Measurements from ENCODE around the gene TFCP2L1. TPM values are rescaled to one million over a fixed set of nuclear protein-coding genes. Genes with fewer than 3 reads are reported as not detected.

TFCP2L1 gene
- total and polyA plus RNA-seq, 10 donors: 0.15 to 8.9 (median 2.7) TPM

DNA sequence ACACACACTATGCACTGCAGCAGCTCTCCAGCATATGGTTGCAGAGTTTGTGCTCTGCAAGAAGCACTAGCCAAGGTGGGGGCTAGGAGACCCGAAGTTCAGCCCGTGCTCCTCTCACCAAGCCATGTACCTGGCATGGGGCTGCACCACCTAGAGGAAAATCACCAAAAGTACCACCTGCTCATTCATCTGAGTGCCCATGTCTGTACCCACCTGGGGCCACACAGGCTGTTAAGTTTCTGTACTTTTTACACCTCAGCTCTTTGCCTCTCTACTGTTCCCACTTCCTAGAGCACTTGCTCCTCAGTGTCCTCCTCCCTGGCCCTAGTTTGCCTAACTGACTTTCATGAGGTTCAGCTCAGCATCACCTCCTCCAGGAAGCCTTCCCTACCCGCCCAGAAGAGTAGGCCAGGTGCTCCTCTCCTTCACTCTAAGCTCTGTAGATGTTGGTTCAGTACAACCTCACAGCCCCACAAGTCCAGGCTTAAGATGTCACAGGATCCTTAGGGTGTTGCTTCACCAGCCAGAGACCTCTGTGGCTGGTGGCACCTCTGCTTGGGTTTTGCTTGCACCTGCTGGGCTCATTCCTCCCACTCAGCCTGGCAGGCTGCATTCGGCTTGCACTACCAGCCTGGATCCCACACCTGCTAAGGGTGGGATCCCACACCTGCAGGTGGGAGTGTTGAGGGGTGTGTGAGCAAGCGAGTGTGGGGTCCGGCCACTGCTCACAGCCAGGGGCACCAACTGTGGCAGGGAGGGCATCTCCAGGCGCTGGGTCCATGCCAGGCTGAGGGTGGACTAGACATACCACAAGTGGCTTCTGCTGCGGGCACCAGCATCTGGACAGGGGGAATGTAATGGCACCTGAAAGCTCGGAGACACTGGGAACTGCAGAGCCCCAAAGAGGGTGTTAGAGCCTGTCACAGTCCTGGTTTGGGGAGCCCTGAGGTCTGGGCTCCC is 10.2 kb upstream of the TFCP2L1 start:
- Histone ChIP-seq H3K4me1 (no peaks in the 10 kb centered on the region), H3K36me3 (no peaks in the 10 kb centered on the region), H3K4me3 (no peak overlapping the region), H3K9me3 (no peaks in the 10 kb centered on the region), H3K27me3 (replicated peaks in 1 of 7) (peaks cover 0 to 4% (median 0%) of the 10 kb centered on the region in 7 donors), H3K27ac (no peak overlapping the region)
- no peak for DNase-seq
- 85 to 93% (median 86%) methylated on average over 8 to 9 of the region's 9 CpGs for WGBS, 5 donors
- TF ChIP-seq, protein P1, sequence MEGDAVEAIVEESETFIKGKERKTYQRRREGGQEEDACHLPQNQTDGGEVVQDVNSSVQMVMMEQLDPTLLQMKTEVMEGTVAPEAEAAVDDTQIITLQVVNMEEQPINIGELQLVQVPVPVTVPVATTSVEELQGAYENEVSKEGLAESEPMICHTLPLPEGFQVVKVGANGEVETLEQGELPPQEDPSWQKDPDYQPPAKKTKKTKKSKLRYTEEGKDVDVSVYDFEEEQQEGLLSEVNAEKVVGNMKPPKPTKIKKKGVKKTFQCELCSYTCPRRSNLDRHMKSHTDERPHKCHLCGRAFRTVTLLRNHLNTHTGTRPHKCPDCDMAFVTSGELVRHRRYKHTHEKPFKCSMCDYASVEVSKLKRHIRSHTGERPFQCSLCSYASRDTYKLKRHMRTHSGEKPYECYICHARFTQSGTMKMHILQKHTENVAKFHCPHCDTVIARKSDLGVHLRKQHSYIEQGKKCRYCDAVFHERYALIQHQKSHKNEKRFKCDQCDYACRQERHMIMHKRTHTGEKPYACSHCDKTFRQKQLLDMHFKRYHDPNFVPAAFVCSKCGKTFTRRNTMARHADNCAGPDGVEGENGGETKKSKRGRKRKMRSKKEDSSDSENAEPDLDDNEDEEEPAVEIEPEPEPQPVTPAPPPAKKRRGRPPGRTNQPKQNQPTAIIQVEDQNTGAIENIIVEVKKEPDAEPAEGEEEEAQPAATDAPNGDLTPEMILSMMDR (IDR thresholded peaks at IDR 0.05 in 8 of 11, conservative IDR thresholded peaks at IDR 0.05 in 3 of 11): no peak
- TF ChIP-seq POLR2AphosphoS5 (IDR thresholded peaks at IDR 0.05): no peak
- TF ChIP-seq POLR2A (IDR thresholded peaks at IDR 0.05): no peak
- intact Hi-C loops (cut with DNase I; ENCODE audit: low total_unique reads): no loop called here

DNA sequence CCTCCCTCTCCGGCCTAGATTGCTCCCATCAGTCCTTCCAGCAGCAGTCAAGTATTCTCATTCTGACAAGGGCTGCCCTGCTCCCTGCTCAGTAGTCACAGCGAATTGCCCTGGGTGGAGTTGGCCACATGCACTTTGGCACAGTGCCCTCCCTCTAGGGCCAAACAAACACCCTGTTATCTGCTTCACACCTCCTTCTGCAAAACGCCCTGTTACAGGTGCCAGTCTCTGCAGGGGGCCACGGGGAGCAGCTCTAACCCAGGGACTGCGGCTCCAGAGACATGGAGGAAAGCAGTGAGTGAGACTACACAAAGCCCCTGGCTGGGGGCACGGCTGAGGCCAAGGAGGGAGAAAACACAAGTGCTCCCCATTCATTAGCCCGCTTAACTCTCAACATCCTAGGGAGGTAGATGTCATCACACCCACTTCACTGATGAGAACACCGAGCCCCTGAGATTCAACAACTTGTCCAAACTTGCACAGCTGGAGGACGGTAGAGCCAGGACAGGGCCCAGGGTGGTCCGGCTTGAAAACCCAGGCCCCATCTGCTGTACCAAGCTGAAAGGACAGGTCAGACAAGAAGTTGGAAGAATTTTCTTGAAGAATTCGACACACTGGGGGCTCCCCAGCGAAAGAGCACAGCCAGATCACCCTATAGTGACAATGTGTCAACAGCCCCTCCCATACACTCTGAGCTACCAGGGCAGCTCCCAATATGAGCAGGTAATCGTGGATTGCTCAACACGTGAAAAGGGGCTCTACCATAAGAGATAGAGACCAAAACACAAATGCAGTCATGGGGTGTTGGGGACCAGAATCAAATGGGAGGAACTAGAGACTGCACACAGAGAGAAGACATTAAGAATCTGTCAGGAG is 8.7 kb upstream of the TFCP2L1 start:
- DNase-seq: no peak
- Histone ChIP-seq H3K36me3 (no peaks in the 10 kb centered on the region), H3K9me3 (no peaks in the 10 kb centered on the region), H3K4me3 (no peak overlapping the region), H3K4me1 (no peaks in the 10 kb centered on the region), H3K27ac (no peak overlapping the region), H3K27me3 (replicated peaks in 1 of 7) (no peaks in the 10 kb centered on the region)
- intact Hi-C loops (cut with DNase I; ENCODE audit: low total_unique reads): no loop called here
- WGBS, 5 donors: 75 to 85% (median 79%) methylated on average over 14 of the region's 14 CpGs
- TF ChIP-seq, protein P1 (IDR thresholded peaks at IDR 0.05 in 8 of 11, conservative IDR thresholded peaks at IDR 0.05 in 3 of 11): no peak
- no peak for TF ChIP-seq POLR2AphosphoS5 (IDR thresholded peaks at IDR 0.05)
- no peak for TF ChIP-seq POLR2A (IDR thresholded peaks at IDR 0.05)

DNA sequence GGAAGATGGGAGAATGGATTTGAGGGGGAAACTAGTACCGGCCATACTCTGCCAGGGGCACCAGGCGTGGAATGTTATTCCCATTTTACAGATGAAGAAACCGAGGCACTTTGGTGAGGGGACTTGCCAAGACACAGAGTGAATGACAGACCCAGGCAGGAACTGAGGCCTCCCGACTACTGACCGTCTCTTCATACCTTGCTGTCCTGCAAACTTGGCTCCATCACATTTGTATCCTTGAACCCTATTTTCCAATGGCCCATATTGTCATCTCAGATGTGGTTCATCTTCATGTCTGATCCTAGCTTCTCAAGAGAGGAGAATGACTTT is 6.2 kb upstream of the TFCP2L1 start:
- no peak for DNase-seq
- peaks cover 0 to 15% (median 2%) of the 10 kb centered on the region in 6 donors for H3K4me1 ChIP-seq
- no peaks in the 10 kb centered on the region for H3K36me3 ChIP-seq
- no peak overlapping the region for H3K4me3 ChIP-seq
- intact Hi-C loops (cut with DNase I; ENCODE audit: low total_unique reads): no loop called here
- TF ChIP-seq, protein P1 (IDR thresholded peaks at IDR 0.05 in 8 of 11, conservative IDR thresholded peaks at IDR 0.05 in 3 of 11): no peak
- no peak for TF ChIP-seq POLR2AphosphoS5 (IDR thresholded peaks at IDR 0.05)
- no peak for TF ChIP-seq POLR2A (IDR thresholded peaks at IDR 0.05)
- WGBS, 5 donors: 89 to 99% (median 95%) methylated on average over 5 of the region's 5 CpGs
- peaks cover 0 to 6% (median 0%) of the 10 kb centered on the region in 7 donors for H3K27me3 ChIP-seq (replicated peaks in 1 of 7)
- H3K27ac ChIP-seq: no peak overlapping the region
- no peaks in the 10 kb centered on the region for H3K9me3 ChIP-seq

Measured in spleen (tissue), 11 donors.